Measurements from ENCODE around the gene CAPN5.
A peak's percentile ranks its signal among the peaks of the same experiment; 100 is the strongest.

CAPN5 gene

GRCh38 chr11:77167111-77167626 lies 100.4 kb downstream of the CAPN5 start:
- no peak for DNase-seq

DNA sequence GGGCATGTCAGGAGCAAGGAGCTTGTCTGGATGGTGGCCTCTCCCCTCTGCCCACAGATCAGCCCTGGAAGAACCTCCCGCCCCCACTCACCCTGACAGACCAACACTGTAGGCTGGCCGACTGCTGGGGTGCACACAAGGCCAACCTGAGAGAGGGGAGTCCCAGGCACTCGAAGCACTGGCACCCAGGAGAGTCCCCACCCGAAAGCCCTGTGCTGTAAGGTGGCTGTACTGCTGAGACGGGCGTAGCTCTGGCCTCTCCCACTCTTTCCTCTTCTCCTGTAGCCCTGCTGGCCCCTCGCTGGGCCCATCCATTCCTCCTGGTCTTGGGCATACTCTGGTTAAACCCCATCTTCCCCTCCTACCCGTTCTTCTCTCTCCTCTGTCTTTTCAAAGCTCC lies 101.0 kb downstream of the CAPN5 start:
- DNase-seq, result no peak

DNA sequence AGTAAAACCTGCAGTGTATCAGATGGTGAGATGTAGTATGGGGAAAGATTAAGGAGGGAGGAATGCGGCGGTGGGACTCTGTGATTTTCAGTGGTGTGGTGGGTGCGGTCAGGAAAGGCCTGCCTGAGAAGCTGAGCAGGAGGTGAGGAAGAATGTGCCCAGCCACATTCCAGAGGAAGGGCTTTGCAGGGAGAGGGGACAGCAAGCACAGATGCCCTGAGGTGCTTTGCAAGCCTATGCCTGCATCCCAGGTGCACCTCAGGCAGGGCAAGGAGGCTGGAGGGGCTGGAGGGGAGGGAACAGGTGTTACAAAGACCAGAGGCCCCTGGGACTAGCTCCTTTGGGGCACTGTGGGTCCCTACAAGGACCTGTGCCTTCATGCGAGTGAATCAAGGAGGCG lies 103.3 kb downstream of the CAPN5 start:
- DNase-seq, result no peak

- DNase-seq, result no peak
Measured at GRCh38 chr11:77171254-77171653, 104.5 kb downstream of the CAPN5 start.

GRCh38 chr11:77171885-77172665 lies 105.3 kb downstream of the CAPN5 start:
- no peak for DNase-seq

DNA sequence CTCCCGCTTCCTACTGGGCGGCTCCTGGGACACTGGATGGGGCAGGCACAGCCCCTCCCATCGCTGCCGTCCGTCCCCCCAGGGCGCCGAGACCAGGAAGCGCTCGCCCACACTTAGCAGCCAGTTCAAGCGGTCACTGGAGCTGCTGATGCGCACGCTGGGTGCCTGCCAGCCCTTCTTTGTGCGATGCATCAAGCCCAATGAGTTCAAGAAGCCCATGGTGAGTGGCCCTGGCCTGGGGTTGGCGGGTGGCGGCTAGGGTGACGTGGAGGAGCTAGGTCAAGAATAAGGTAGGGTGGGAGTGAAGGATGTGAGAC lies 105.9 kb downstream of the CAPN5 start:
- DNase-seq, result no peak

DNA sequence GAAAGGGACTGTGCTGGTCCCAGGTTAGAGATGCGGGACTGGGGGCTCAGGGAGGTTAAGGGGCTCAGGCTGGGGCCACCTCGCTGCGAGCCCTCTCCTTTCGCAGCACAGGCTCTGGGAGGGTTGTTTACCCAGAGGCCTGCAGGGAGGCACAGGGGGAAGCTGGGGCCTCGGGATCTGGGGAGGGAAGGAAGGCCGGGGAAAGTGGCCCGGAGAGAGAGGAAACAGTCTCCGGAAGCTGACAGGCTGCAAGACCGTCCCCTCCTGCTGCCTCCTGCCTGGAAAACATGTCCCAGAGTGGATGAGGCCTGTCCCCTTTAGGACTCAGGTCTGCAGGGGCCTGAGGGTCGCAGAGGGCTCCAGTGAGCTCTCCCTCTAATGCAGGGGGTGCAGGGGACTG lies 106.7 kb downstream of the CAPN5 start:
- DNase-seq, result no peak

DNA sequence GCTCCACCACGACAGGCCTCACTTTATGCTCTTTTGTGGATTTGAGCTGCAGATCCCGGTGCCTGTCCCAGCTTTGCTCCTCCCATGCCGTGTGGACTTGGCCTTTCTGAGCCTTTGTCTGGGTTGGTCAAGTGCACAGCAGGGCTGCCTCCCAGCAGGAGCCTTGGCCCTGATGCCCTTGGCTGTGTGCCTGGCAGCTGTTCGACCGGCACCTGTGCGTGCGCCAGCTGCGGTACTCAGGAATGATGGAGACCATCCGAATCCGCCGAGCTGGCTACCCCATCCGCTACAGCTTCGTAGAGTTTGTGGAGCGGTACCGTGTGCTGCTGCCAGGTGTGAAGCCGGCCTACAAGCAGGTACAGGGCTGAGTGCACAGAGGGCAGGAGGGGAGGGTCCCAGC lies 107.8 kb downstream of the CAPN5 start:
- DNase-seq, result no peak

DNA sequence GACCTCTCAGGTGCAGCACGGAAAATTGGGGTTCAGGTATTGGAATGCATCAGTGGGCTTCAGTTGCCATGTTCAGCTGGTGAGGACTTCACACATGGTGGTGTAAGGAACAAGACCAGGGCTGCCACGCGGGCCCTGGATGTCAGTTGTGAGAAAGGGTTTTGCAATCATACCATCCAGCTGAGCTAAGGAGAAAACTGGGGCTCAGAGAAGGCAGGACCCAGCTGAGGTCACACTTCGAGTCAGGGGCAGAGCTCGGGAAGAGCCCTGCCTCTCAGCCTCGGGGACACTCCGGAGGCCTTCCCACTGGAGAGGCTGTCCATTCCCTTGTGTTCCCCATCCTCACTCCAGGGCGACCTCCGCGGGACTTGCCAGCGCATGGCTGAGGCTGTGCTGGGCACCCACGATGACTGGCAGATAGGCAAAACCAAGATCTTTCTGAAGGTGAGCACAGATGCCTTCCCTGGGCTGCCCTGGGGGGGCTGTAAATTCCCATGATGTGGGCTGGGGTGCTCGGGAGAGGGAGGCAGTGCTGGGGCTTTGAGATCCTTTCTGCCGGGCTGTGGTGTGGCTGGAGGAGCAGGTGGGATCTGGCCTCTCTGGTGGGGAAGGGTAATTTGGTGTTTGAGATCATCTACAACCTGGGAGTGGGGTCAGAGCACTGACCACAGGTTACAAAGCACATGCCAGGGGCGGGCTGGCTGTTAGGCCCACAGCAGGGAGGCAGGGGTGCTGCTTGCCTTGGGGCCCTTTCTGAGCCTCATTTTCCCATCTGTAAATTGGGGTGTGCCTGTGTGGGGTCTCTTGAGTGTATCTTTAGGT lies 108.5 kb downstream of the CAPN5 start:
- peak in 5 of 51 donors; percentile 5 to 20 (median 12) for DNase-seq

Measured in hypothalamus (tissue), 51 donors.